Activated CD4-positive, alpha-beta T cell treated with anti-CD3 and anti-CD28 coated beads for 1 hour (primary cell): ENCODE results near the gene GNAT2.

Source experiments
- DNase-seq: peaks from one replicate; pipeline ENCODE4 v3.0.0-alpha.2; 2020

Gene GNAT2

DNA sequence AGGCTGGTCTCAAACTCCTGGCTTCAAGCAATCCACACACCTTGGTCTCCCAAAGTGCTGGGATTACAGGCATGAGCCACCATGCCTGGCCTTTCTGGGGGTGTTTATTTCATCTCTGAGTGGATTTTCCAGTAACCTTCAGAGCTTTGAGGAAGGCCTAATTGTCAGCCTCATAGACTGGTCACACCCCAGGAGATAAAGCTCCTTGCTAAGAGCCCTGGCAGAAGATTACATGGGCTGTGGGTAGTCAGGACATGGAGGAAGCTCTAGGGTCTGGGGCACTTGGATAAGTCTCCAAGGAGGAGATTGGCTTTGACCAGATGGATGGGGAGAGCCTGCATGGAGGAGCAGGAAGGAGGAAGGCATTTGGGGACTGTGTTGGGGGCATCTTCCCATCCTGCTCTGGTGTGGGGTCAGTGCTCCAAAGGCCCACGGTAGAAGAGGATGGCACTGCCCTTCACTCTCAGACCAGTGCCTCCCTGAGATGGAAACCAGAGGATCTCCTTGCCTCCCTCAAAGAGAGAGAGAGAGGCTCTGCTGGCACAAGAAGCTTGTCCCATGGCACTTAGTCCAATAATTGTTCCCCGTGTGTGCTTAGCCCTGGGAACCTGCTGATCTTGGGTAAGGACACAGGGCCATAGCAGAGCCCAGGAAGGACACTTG, 21.8 kb upstream of the GNAT2 start:
- no peak for DNase-seq

DNA sequence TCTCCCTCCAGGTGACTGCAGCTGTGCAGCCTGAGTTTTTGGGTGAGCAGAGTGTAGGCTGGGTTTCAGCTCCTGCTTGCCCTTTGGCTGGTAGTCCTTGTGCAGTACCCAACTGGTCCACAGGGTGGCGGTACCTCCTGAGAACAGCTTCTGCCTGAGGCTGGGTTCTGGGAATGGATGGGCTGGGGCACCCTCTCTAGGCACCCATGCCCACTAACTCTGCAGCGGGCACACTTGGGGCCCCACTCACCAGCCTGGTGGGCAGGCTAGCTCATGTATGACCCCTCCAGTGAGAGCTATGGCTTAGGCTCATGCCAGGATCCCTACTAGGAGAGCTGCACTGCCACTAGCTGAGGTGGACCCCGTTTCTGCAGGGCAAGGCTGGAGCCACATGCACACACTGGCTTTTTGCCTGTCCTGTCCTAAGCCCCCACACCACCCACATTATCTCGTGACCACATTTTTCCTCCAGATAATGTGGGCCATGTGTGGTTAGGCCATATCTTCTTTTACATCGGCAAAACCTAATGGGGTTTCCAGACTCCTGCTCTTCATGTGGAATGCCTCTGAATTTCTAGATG, 21.0 kb upstream of the GNAT2 start:
- peak; percentile 81 for DNase-seq

DNA sequence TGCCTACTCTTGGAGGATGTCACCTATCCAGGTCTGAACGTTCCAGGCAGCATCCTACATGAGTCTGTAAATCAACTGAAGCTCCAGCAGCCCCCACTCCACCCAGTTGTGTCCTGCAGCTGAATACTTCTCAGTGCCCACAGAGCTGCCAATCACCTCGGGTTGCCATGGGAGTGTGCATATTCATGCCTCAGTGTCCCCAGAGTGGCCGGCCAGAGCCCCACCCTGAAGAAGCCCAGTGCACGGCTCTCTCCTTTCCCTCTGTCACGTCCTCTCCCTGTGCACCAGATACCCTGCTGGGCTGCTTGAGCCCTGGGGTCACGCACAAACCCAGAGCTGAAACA, 20.4 kb upstream of the GNAT2 start:
- no peak for DNase-seq

DNA sequence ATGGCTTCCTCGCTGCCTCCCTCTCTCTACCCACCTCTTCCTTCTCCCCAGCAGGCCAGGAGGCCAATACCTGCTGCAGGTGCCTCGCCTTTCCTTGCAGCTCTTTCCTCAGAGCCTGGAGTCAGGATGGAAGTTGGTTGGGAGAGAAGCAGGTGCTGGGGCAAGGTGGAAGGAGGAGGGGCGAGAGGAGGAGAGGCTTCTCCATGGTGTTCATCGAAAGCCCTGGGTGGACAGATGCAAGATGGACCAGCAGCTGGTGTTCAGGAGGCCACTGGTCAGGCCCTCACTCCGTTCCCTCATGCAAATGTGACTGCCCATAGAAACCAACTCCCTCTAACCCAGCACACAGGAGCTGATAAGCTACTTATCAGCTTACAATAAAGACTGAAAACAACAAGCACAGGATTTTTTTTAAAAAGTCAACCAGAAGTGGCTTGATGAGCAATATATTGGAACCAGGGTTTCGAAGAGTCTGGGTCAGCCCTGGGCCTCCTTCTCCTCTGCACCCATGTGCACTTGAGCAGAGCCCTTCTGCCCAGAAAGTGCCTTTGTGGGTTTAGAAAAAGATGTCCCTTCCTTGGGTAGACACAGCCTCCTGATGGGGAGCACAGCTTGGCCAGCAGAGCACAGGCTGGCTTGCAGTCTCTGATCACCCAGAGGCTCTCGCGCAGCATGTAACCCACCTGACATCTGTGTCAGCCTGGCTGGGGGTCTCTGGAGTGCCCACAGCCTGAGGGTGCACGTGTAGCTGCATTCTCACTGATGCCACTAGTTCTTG, 19.8 kb upstream of the GNAT2 start:
- DNase-seq = no peak

DNA sequence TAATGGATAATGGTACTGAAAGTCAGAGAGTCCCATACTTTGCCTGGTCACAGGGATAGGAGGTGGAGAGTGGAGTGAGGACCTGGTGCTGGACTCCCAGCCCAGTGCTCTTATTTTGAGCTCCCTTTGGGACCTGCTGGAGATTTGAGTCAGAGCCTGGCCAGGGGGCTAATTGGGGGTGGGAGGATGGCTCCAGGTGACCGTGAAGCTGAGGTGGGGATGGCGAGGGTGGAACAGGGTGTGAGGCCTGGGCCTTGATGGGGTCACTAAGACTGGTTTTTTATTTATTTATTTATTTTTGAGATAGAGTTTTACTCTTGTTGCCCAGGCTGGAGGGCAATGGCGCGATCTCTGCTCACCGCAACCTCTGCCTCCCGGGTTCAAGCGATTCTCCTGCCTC, 18.0 kb upstream of the GNAT2 start:
- DNase-seq = no peak

DNA sequence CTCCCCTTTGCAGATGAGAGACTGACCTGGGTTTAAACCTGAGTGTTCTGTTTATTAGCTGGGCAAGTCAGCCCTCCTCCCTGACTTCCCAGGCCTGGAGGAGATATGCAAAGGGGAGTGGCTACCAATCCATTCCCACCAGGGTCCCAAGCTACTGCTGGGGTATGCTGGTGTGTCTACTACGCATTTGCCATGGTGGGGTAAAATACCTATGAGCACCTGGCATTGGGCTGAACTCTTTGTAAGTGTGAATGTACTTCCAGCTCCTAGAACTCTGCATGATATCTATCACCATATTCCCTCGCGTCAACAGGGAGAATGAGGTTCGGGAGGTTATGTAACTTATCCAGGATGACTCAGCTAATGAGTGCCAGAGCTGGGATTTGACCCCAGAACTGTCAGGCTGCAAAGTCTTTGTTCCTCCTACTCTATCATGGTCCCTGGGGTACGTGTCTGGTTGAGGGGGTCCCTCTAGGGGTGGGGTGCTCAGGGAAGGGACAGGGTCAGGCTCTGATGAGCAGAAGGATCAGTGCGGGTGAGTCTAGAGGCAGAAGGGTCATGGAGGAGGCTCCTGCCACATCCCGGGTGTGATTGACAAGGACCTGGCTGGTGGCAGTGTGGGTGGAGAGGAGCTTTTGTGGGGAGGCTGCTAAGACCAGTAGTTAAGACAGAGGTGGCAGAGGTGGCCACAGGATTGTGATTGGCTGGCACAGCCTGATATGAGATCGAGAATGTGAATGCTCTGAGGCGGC, 17.0 kb upstream of the GNAT2 start:
- DNase-seq = no peak

DNA sequence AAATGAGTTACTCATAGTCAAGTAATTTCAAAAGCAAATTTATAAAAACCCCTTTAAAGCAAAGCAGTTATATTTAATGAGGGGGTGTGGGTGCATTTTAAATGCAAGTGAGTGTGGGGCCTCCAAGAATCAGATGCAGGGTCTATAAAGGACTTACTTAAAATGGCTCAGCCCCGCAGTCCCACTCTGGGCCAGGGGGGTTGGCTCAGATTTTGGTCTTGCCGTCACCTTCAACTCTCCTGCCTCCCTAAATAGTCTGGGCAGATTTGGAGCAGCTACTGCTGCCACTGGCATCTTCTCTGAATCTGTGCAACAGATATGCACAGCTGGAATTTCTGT, 16.4 kb upstream of the GNAT2 start:
- DNase-seq = no peak

DNA sequence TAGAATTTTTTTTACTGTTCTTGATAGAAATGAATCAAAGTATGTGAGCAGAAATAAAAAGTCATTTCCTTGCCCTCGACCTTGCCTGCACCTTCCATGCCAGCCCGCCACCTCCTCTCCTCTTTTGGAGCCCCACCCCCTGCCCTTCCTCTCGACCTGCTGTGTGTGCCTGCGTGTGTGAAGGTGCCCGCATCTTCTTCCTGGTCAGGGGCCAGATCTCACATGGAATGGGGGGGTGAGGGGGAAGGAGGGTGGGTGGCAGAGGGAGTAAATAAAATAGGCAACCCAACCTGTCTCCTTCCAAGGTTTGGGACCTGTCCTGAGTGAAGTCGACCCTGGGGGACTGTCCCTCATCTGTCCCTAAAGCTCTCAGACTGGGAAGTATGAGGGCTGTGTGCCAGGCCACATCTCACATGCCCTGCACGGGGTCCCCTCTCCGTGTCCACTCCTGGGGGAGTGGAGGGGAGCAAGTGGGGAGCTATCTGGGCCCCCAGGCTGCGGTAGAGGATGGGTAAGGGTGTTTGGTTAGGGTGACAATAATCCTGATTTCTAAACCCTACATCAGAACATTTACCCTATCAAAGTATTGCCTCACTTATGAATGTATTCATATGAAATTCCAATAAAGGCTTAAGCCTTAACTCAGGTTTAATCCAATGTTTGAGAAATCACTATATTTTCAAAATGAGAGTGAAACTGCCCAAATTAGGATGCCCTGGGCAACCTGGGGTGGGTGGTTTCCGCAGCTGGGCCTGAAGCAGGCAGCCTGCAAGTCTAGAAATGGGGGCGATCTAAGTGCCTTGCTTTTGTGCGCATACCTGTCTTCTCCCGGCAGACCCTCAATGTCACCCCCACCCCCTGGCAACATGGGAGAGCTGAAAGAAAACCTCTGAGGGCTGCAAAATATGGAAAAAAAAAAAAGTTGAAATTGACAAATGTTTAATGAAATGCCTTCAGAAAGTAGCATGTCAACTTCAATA, 15.6 kb upstream of the GNAT2 start:
- DNase-seq = no peak

DNA sequence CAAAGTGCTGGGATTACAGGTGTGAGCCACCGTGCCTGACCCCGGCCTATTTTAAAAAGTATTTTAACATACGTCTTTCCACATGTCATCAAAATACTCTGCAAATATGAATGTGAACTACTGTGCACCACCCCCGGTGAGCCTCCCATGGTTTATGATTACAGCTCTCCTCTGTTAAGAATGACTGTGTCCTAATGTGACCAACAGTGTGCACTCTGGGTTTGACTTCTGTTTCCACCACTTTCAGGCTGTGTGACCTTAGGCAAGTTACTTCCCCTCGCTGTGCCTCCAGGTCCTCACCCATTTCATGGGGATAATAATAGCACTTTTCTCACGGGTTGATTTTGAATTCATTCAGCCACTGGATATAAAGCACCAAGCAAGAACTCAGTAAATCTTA, 14.9 kb upstream of the GNAT2 start:
- no peak for DNase-seq

DNA sequence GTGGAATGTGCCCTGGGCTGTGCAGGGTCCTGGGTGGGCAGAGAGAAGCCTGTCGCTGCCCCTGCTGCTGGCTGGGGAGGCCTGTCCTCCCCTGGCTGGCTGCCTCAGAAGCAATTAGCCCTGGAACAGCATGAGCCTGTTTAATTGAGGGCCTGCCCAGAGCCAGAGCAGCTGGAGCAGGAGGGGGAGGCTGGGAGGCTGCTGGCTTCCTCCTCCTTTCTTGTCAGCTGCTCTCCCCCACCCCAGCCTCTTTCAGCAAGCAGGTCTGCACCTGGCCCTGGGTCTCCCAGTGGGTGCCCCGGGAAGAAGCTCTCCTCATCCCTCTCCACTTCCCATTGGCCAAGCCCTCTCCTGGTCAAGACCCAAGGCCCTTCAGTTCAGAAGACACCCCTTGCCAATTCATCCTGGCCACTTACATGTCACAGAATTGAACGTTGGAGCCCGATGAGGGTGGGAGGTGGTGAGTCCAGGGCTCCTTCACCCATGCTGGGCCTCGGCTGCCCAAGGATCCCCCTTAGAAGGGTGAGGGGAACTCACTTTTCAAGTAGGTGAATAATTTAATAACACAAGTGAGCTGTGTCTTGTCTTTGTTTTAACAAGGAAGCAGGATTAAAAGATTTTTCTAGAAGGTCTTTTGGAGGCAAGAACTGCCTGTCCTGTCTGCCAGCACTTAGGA, 13.4 kb upstream of the GNAT2 start:
- no peak for DNase-seq

DNA sequence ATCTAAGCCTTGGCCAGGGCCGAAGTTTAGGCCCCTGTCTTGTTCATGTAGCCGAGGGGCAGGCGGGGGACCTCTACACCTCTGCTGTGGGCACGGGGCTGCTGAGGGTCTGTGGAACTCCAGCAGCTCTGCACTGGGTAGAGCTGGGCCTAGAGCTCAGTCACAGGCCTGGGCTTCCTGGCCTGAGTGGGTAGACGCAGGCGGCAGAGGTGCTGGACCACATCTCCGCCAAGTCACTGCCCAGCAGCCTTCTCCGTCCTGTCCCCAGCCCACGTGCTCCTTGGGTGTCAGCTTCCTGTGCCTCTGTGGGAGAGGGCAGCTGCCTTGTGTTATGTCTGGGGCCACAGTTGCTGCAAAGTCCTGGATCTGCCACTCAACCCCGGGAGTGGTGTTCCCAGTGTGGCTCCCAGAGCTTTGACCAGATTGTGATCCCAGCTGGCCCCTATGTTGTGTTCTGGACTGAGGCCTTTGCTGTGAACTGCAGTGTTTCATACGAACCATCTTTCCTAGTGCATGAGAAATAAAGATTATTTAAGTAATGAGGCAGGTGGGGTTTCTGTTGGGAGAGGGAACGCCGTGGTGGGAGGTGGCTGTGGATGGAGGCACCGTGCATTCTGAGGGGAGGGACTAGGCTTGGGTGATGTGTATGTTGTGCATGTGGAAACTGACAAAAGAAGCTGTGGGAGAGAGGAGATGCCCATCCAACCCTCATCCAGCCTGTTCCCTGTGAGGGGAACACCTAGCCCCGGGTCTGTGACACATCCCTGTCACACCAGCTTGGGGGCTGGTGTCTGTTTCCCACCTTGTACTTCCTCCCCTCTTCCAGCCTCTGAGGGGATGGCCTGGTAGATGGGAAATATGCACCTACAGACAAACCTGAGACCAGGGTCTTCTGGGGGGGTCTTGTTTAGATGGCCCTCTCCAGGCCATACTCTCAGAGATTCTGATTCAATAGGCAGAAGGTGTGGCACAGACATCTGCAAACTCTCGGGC, 12.4 kb upstream of the GNAT2 start:
- DNase-seq = no peak

DNA sequence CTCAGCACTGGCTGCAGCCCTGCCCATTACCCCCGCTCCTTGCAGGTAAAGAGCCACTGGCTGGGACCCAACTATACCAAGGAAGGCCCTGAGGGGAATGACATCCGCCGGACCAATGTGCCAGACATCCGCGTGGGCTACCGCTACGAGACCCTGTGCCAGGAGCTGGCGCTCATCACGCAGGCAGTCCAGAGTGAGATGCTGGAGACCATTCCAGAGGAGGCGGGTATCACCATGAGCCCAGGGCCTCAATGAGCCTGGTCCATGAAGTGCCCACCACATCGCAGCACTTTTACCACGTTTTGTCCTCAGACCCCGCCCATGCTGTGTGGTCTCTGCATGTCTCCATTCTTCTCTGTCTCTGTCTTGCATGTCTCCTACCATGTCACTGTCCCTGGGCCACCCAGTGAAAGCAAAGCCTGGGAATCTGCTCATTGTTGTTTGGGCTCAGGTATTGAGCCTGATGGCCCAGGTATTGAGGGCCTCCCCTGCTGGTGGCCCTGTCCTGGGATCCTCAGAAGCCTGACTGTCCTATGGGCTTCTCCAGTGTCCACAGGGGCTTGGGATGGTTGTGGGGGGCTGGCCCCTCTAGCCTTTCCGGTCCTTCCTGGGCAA, 11.6 kb upstream of the GNAT2 start:
- DNase-seq = no peak

DNA sequence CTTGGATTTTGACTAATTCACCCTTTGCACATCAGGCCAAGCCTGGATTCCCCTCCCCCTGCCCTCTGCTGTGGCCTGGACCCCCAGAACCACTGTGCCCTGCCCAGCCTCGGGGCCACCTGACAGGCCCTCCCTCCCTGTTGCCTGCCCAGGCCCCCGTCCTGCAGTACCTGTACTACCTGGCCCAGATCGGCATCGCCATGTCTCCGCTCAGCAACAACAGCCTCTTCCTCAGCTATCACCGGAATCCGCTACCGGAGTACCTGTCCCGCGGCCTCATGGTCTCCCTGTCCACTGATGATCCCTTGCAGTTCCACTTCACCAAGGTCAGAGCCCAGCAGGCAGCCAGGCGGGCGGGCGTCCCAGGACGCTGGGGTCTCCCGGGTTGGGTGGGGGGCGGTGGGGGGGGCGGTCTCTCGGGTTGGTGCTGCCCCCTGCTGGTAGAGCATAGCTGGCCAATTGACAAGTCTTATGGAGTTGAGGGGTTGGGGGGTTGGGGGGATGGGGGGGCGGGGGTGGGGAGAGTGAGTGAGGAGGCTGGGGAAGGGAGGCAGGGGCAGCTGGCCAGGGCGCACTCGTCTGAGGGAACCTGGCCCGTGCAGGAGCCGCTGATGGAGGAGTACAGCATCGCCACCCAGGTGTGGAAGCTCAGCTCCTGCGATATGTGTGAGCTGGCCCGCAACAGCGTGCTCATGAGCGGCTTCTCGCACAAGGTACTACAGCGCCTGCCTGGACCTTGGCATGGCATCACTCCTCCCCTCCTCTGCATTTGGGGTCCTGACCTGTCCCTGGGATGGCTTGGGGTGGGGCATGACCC, 10.9 kb upstream of the GNAT2 start:
- DNase-seq = no peak

DNA sequence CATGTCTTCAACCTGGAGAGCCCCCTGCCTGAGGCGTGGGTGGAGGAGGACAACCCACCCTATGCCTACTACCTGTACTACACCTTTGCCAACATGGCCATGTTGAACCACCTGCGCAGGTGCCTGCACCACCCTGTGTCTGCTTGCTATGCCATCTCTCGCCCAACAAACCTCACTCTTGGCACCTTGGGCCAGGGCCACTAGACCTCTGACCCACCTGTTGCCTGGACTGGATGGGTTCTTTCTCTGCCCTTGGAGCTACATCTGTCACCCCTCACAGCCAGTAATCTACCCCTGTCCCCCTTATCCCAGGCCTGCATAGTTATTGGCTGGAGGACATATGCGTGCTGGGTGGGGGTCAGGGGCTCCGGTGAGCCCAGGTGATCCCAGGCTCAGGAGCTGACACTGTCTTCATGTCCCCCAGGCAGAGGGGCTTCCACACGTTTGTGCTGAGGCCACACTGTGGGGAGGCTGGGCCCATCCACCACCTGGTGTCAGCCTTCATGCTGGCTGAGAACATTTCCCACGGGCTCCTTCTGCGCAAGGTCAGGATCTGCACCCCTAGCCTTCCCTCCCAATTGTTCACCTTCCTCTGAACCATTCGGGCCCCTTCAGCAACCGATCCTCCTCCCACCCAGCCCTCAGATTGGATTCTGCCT, 10.1 kb upstream of the GNAT2 start:
- no peak for DNase-seq

DNA sequence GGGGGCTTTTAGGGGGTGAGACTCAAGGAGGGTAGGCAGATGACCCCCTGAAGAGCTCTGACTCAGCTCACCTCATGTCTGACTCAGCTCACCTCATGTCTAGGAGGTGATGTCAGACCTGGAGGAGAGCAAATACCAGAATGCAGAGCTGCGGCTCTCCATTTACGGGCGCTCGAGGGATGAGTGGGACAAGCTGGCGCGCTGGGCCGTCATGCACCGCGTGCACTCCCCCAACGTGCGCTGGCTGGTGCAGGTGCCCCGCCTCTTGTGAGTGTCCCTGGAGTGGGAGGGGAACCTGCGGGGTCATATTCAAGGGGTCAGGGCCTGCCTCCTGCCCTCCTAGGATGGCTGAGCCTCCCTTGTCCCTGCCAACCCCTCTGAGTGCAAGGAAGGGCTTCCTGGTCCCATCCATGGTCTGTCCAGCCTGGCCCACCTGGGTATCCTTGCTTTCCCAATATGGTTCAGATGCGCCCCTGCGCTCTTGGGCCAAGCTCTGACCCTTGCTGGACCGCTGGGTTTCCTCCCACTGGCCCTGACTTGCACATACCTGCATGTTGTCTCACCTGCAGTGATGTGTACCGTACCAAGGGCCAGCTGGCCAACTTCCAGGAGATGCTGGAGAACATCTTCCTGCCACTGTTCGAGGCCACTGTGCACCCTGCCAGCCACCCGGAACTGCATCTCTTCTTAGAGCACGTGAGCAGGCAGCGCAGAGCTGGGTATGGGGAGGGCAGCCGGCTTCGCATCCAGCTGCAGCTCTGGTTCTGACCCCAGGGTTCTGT, 9.3 kb upstream of the GNAT2 start:
- no peak for DNase-seq

DNA sequence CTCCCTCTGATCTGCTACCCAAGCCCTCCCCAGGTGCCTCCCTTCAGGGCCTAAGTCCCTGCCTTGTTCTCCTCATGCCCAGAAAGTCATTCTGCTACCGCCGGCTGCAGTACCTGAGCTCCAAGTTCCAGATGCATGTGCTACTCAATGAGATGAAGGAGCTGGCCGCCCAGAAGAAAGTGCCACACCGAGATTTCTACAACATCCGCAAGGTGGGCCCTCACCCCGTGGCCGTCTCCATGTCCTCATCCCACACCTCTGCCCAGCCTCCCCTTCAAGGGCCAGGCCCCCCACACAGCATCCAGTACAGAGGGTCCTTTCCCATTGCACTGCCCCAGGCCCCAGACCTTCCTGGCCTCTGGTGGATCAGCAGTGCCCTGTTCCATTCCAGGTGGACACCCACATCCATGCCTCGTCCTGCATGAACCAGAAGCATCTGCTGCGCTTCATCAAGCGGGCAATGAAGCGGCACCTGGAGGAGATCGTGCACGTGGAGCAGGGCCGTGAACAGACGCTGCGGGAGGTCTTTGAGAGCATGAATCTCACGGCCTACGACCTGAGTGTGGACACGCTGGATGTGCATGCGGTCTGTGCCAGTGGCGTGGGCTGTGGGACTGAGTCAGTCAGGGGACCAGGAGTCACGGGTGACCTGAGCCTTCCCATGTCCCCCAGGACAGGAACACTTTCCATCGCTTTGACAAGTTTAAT, 8.4 kb upstream of the GNAT2 start:
- DNase-seq = no peak

DNA sequence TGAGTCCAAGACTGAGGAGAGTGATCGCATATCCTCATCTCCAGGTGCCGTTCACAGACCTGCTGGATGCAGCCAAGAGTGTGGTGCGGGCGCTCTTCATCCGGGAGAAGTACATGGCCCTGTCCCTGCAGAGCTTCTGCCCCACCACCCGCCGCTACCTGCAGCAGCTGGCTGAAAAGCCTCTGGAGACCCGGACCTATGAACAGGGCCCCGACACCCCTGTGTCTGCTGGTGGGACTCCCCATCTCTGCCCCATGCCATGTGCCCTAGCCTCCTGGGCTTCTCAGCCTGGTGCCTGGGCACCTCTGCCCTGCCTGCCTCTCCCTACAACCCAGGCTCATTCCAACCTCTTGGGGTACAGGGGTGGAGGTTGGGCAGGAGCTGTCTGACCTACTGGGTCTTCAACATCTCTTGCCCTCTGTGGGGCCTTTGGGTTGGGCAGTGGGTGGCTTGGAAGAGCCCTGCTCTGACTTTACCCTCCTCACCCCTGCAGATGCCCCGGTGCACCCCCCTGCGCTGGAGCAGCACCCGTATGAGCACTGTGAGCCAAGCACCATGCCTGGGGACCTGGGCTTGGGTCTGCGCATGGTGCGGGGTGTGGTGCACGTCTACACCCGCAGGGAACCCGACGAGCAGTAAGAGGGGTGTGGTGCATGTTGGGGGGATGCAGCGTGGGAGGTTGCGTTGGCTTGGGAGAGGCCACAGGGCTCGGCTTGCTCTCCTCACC, 7.4 kb upstream of the GNAT2 start:
- DNase-seq = no peak
